AG08395 (cell line): ENCODE measurements around the gene PIAS4.

Experiments
- DNase-seq: peaks from one replicate; pipeline ENCODE4 v3.0.0; 2012; ENCODE audit warnings: mixed read lengths, low spot score

Gene PIAS4

GRCh38 chr19:4023600-4024398, 16.3 kb downstream of the PIAS4 start:
- DNase-seq: no peak

- no peak for DNase-seq
These were observed 17.8 kb downstream of the PIAS4 start for GRCh38 chr19:4025317-4025716.

- DNase-seq: no peak
These were observed 19.6 kb downstream of the PIAS4 start for GRCh38 chr19:4027146-4027545.

- no peak for DNase-seq
These were observed 21.1 kb downstream of the PIAS4 start for GRCh38 chr19:4028334-4029246.

GRCh38 chr19:4029247-4029614, 21.7 kb downstream of the PIAS4 start:
- DNase-seq: no peak

GRCh38 chr19:4030552-4030951, 23.0 kb downstream of the PIAS4 start:
- no peak for DNase-seq

- DNase-seq: no peak
These were observed 23.4 kb downstream of the PIAS4 start for GRCh38 chr19:4030981-4031380.

- DNase-seq: no peak
These were observed 23.9 kb downstream of the PIAS4 start for GRCh38 chr19:4031420-4031819.

- no peak for DNase-seq
These were observed 24.9 kb downstream of the PIAS4 start for GRCh38 chr19:4032436-4032835.

GRCh38 chr19:4033028-4033956, 25.8 kb downstream of the PIAS4 start:
- DNase-seq: no peak

- DNase-seq: no peak
These were observed 26.8 kb downstream of the PIAS4 start for GRCh38 chr19:4034048-4035017.

GRCh38 chr19:4035018-4035566, 27.6 kb downstream of the PIAS4 start:
- no peak for DNase-seq

- no peak for DNase-seq
These were observed 28.0 kb downstream of the PIAS4 start for GRCh38 chr19:4035582-4035981.

GRCh38 chr19:4036576-4037300, 29.2 kb downstream of the PIAS4 start:
- no peak for DNase-seq

GRCh38 chr19:4037301-4037949, 29.9 kb downstream of the PIAS4 start:
- DNase-seq: no peak

GRCh38 chr19:4038057-4038456, 30.5 kb downstream of the PIAS4 start:
- DNase-seq: no peak

GRCh38 chr19:4038661-4039423, 31.3 kb downstream of the PIAS4 start:
- no peak for DNase-seq

- no peak for DNase-seq
These were observed 34.7 kb downstream of the PIAS4 start for GRCh38 chr19:4042064-4042730.
